RWPE1 (cell line): Measurements from ENCODE around the gene TMEM88.

ENCODE experiments used
- CTCF ChIA-PET: fragments of 350-600 bp; sonication (Branson Sonifier 250); formaldehyde crosslinking; extraction: SDS; loops from one replicate; lab custom pipeline; 2021; lab: Yijun Ruan, JAX
- POLR2A ChIA-PET: fragments of 400-600 bp; formaldehyde crosslinking; extraction: SDS; loops from one replicate; lab custom pipeline; 2020; ENCODE audit warnings: antibody characterized with exemption; ENCODE audit not compliant: low non-redundant PET; lab: Yijun Ruan, JAX
- DNase-seq: peaks from one replicate; pipeline ENCODE4 v3.0.0; 2012; ENCODE audit warnings: low spot score
- H3K27ac ChIP-seq: fragments of 450-650 bp; 2 replicates; pipeline ENCODE4 v1.5.1; 2017
- TF ChIP-seq, protein P1 (sequence below): fragments of 450-650 bp; conservative IDR thresholded peaks from 2 replicates; pipeline ENCODE4 v1.5.1; 2017; ENCODE audit warnings: low read depth, mild to moderate bottlenecking

TMEM88 gene

DNA sequence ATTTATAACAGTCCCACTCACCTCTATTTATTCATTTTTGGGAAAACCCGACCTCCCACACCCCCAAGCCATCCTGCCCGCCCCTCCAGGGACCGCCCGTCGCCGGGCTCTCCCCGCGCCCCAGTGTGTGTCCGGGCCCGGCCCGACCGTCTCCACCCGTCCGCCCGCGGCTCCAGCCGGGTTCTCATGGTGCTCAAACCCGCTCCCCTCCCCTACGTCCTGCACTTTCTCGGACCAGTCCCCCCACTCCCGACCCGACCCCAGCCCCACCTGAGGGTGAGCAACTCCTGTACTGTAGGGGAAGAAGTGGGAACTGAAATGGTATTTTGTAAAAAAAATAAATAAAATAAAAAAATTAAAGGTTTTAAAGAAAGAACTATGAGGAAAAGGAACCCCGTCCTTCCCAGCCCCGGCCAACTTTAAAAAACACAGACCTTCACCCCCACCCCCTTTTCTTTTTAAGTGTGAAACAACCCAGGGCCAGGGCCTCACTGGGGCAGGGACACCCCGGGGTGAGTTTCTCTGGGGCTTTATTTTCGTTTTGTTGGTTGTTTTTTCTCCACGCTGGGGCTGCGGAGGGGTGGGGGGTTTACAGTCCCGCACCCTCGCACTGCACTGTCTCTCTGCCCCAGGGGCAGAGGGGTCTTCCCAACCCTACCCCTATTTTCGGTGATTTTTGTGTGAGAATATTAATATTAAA is 638 bp upstream of the TMEM88 start:
- CTCF ChIA-PET = no interaction called here
- DNase-seq = no peak
- peak overlapping the region; percentile 94 for H3K27ac ChIP-seq
- TF ChIP-seq, protein P1, sequence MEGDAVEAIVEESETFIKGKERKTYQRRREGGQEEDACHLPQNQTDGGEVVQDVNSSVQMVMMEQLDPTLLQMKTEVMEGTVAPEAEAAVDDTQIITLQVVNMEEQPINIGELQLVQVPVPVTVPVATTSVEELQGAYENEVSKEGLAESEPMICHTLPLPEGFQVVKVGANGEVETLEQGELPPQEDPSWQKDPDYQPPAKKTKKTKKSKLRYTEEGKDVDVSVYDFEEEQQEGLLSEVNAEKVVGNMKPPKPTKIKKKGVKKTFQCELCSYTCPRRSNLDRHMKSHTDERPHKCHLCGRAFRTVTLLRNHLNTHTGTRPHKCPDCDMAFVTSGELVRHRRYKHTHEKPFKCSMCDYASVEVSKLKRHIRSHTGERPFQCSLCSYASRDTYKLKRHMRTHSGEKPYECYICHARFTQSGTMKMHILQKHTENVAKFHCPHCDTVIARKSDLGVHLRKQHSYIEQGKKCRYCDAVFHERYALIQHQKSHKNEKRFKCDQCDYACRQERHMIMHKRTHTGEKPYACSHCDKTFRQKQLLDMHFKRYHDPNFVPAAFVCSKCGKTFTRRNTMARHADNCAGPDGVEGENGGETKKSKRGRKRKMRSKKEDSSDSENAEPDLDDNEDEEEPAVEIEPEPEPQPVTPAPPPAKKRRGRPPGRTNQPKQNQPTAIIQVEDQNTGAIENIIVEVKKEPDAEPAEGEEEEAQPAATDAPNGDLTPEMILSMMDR = no peak
- POLR2A ChIA-PET = no interaction called here

DNA sequence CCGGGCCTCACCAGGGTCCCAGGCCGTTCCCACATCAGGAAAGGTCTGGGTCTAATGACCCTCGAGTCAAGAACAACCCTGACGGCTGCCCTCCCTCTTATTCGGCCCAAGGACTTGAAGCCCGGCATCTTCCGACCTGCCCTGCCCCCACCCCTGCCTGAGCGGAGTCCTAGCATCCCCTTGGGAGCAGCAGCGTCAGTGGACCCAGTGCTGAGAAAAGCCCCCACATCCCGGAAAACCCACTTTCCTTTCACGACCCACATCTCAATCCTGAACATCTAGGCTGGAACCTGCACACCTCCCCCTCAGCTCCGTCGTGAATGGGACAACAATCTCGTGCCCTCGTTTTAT is 769 bp downstream of the TMEM88 start:
- CTCF ChIA-PET = interaction anchor here (0.6 to 2.3 kb wide), 3 partner anchors 17 to 112 kb away, joined by 4 to 13 read pairs (median 6); no protein-coding TSS in a partner anchor
- POLR2A ChIA-PET = no interaction called here
- DNase-seq = no peak
- H3K27ac ChIP-seq = peak overlapping the region; percentile 94
- TF ChIP-seq, protein P1 = no peak

DNA sequence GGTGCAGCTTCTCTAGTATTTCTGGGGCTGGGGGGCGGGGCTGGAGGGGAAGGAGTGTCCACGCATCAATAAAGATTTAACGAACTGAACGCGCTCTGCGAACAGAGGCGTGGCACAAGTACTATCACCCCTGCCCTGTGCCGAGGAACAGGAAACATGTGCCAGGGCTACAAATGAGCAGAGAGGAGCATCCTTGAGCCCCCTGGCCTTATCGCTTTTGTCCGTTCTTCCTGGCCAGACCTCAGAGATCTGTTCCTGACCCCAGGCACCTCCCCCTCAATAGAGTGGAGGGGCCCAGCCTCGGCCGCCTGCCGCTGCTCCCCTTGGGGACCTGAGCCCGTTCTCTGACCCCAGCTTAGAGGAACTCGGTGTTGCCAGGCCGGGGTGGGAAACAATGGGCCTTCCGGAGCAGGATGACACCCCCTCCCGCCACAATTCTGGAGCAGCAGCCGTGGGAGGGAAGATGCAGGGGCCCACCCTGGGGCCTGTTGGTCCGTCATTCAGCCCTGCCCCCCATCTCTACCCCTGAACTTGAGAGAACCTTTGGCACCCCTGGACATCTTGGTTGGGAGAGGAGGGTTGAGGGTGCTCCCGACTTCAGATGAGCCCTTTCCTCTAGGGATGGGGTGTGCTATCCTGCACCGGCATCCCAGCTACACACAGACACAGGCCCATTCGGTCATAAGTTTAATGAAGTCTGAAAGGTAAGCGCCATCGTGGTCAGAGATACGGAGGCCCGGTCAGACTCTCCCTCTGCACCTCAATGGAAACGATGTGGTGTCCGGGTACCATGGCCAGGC is 1.3 kb downstream of the TMEM88 start:
- peak overlapping the region; percentile 94 for H3K27ac ChIP-seq
- DNase-seq = no peak
- CTCF ChIA-PET = interaction anchor here (0.6 to 2.3 kb wide), 6 partner anchors 10 to 201 kb away, joined by 3 to 13 read pairs (median 4); no protein-coding TSS in a partner anchor
- POLR2A ChIA-PET = interaction anchor here (1.0 kb wide), 1 partner anchor 13 kb away, joined by 3 read pairs; no protein-coding TSS in a partner anchor
- TF ChIP-seq, protein P1 = no peak

DNA sequence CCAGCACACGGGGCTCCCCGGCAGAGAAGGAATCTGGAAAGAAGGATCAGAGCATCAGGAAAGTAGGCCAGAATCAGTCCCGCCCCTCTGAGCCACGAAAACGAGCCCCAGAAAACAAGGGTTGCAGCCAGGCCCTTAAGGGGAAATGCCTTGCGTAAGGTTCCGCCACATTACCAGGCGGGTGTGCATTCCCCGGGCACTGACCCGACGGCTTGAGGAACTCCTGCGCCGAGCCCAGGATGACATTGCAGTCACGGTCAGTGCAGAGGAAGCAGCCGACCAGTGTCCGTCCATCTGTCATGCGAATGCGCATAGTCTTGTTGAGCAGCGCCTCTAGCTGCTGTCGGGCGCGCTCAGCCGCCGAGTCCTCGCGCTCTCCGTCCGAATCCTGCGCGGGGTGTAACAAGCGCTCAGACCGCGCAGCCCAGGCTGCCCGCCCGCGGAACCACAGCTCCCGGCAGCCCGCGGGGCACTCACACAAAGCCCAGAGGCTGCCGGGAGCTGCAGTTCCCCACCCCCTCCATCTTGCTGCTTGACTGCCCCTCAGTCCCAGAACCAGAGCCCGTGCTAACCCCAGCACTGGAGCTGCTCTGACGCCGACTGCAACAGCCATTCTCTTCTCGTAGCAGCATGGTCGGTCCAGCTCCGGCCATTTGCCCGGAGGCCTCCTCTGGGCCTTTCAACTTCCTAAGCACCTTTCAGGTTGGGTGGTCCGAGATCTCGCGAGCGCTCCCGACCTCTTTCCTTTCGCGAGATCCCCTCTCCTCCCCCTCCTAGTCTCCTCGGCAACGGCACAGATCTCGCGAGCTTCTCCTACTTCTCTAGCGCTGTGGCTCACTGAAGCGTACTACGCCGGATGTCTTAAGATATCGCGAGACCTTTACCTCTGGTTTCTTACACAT is 2.2 kb downstream of the TMEM88 start, which contains the start of gene NAA38:
Gene NAA38 (minus strand): TSS at position 749 of the 902 bp plus-strand sequence. CDS start 96 bp downstream, at position 653.
- TF ChIP-seq, protein P1 = peak; percentile 48; the same call in 1 of the 2 replicates
- CTCF ChIA-PET = interaction anchor here (0.6 to 2.3 kb wide), 6 partner anchors 9 to 200 kb away, joined by 3 to 13 read pairs (median 4); no protein-coding TSS in a partner anchor
- POLR2A ChIA-PET = interaction anchor here (0.5 to 1.1 kb wide), 3 partner anchors 14 to 213 kb away, joined by 3 to 7 read pairs (median 3); no protein-coding TSS in a partner anchor
- H3K27ac ChIP-seq = peak within 1 kb of the TSS; percentile 94
- DNase-seq = peak; percentile 94

DNA sequence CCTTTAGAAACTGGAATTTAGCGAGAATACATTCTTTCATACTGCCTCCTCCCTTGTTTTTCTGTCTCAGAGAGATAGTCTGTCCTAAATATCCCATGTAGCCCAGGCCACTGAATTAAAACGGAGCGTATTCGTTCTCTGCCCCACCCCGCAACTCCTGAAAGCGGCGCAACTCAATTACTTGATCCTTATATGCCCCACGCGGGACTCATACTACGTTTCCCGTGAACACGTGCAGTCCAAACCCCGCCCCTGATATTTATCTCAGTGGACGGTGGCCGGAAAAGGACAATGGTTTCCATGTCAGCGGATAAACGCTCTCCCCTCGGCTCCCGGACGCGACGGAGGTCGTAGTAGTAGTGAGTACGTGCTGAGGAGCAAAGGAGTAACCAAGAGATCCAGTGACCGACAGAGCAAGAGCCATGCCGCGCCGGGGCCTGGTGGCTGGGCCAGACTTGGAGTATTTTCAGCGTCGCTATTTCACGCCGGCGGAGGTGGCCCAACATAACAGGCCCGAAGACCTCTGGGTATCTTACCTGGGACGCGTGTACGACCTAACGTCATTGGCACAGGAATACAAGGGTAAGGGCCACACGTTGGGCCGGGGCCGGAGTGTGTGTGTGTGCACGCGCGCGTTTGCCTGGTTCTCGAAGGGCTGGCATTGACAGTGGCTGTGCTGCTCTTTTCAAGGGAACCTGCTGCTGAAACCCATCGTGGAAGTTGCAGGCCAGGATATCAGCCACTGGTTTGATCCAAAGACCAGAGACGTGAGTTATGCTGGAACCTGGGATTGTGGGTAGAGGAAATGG is 3.1 kb downstream of the TMEM88 start, which contains the start of gene CYB5D1:
Gene CYB5D1 (plus strand): TSS at position 291 of the 809 bp plus-strand sequence. CDS start 132 bp downstream, at position 423.
- TF ChIP-seq, protein P1 = no peak
- ChIA-PET POLR2A (interaction anchor here (1.0 to 1.1 kb wide), 2 partner anchors 14 to 19 kb away, joined by 3 to 7 read pairs; no protein-coding TSS in a partner anchor), CTCF (interaction anchor here (0.6 to 2.3 kb wide), 6 partner anchors 8 to 199 kb away, joined by 3 to 13 read pairs (median 4); no protein-coding TSS in a partner anchor)
- peak within 1 kb of the TSS; percentile 94 for H3K27ac ChIP-seq
- DNase-seq = no peak
